OCI-LY7 (cell line): ENCODE measurements around the gene DDX11. TPM values are rescaled to one million over a fixed set of nuclear protein-coding genes. Genes with fewer than 3 reads are reported as not detected.
"Not testable (repeated sequence)": the region's sequence is repeated elsewhere in the genome, so short reads cannot be mapped to it uniquely, and the experiment has no call there.

Experiments
- BruUV-seq: library from RNA; stranded (reverse); fragments of 400-500 nt; replicated peaks from 2 replicates; lab custom pipeline; 2021; lab: Mats Ljungman, UMichigan
- CTCF ChIA-PET: fragments of 300-600 bp; sonication (Branson Sonifier 250); formaldehyde crosslinking; loops from one replicate; lab custom pipeline; 2022; ENCODE audit warnings: antibody characterized with exemption; ENCODE audit not compliant: unreplicated experiment; lab: Charles Lee
- POLR2A ChIA-PET: fragments of 300-600 bp; sonication (Branson Sonifier 250); formaldehyde crosslinking; loops from one replicate; lab custom pipeline; 2022; ENCODE audit warnings: antibody characterized with exemption; lab: Charles Lee
- DNase-seq: peaks from one replicate; pipeline ENCODE4 v3.0.0-alpha.2; 2015; ENCODE audit warnings: low spot score
- H2AFZ ChIP-seq: fragments of 200-600 bp; sonication (generic), shearing (Covaris generic); 2 replicates; pipeline ENCODE4 v1.6.1; 2014; ENCODE audit warnings: mild to moderate bottlenecking, antibody characterized with exemption, low read length, moderate library complexity
- H3K27ac ChIP-seq: fragments of 200-600 bp; sonication (generic); 2 replicates; pipeline ENCODE4 v1.5.1; 2014; ENCODE audit warnings: mixed run types, low read depth, mild to moderate bottlenecking, moderate library complexity, low read length, inconsistent platforms; ENCODE audit not compliant: poor library complexity, severe bottlenecking
- H3K36me3 ChIP-seq: fragments of 200-600 bp; sonication (generic); 2 replicates; pipeline ENCODE4 v1.6.1; 2014; ENCODE audit warnings: mild to moderate bottlenecking, antibody characterized with exemption, low read length, moderate library complexity, mixed read lengths; ENCODE audit not compliant: insufficient read depth
- H3K4me1 ChIP-seq: fragments of 200-600 bp; sonication (generic); 2 replicates; pipeline ENCODE4 v1.5.1; 2014; ENCODE audit warnings: mild to moderate bottlenecking, low read length; ENCODE audit not compliant: insufficient read depth, poor library complexity, severe bottlenecking
- H3K4me2 ChIP-seq: fragments of 200-600 bp; sonication (generic); 2 replicates; pipeline ENCODE4 v1.6.1; 2014; ENCODE audit warnings: mild to moderate bottlenecking, low read length
- H3K4me3 ChIP-seq: fragments of 200-600 bp; sonication (generic); 2 replicates; pipeline ENCODE4 v1.5.1; 2014; ENCODE audit warnings: mild to moderate bottlenecking, low read depth, low read length; ENCODE audit not compliant: poor library complexity, severe bottlenecking
- H3K79me2 ChIP-seq: fragments of 200-600 bp; sonication (generic); 2 replicates; pipeline ENCODE4 v1.6.1; 2016; ENCODE audit warnings: low read depth, mild to moderate bottlenecking, low read length, moderate library complexity, mixed read lengths; ENCODE audit not compliant: insufficient read depth
- H3K9me2 ChIP-seq: fragments of 200-600 bp; sonication (generic); 2 replicates; pipeline ENCODE4 v1.6.1; 2016; ENCODE audit warnings: mild to moderate bottlenecking, low read length, mixed read lengths; ENCODE audit not compliant: insufficient read depth
- H3K9me3 ChIP-seq: fragments of 200-600 bp; sonication (generic); 2 replicates; pipeline ENCODE4 v1.6.1; 2014; ENCODE audit warnings: mild to moderate bottlenecking, mixed run types, low read length, mixed read lengths
- H4K20me1 ChIP-seq: fragments of 200-600 bp; sonication (generic); 2 replicates; pipeline ENCODE4 v1.6.1; 2014; ENCODE audit warnings: mild to moderate bottlenecking, antibody characterized with exemption, low read length, moderate library complexity, mixed read lengths; ENCODE audit not compliant: insufficient read depth
- CTCF ChIP-seq: fragments of 200-600 bp; sonication (generic); conservative IDR thresholded peaks from 2 replicates; pipeline ENCODE4 v1.5.1; 2014; ENCODE audit warnings: mild to moderate bottlenecking, antibody characterized with exemption, low read length, moderate library complexity, mixed read lengths
- intact Hi-C: fragments of 100-400 bp; cut with micrococcal nuclease; formaldehyde crosslinking; loops from one replicate; pipeline ENCODE4 v1.10.0; 2022; ENCODE audit not compliant: unreplicated experiment
- total RNA-seq, 2 experiments: library from RNA; depleted of rRNA in 1 of 2; stranded (reverse); fragments of >200 nt in 1 of 2; shearing (Covaris generic) in 1 of 2; gene quantifications; 2 replicates each; pipeline ENCODE4 v1.2.3, GENCODE V29; 2014 to 2022

Gene DDX11
- total RNA-seq, 2 experiments from 2014 or later: 189 to 262 TPM

GRCh38 chr12:31072962-31073361 lies 698 bp upstream of the DDX11 start:
- peak overlapping the region; percentile 99 for H3K4me2 ChIP-seq
- peak overlapping the region; percentile 64; the same call in 1 of the 2 replicates for H2AFZ ChIP-seq
- peaks cover 45% of the 10 kb centered on the region for H3K79me2 ChIP-seq
- CTCF ChIA-PET, H3K9me3 ChIP-seq, DNase-seq, POLR2A ChIA-PET, H4K20me1 ChIP-seq, BruUV-seq, H3K9me2 ChIP-seq, H3K36me3 ChIP-seq, intact Hi-C loops: not testable (repeated sequence)
- peak overlapping the region; percentile 84 for H3K27ac ChIP-seq
- peaks cover 19% of the 10 kb centered on the region for H3K4me1 ChIP-seq
- peak overlapping the region; percentile 82 for H3K4me3 ChIP-seq

- peak overlapping the region; percentile 84 for H3K27ac ChIP-seq
- peak overlapping the region; percentile 82 for H3K4me3 ChIP-seq
- peaks cover 17% of the 10 kb centered on the region for H3K36me3 ChIP-seq
- BruUV-seq, H3K9me3 ChIP-seq, H2AFZ ChIP-seq, H3K9me2 ChIP-seq, H4K20me1 ChIP-seq: not testable (repeated sequence)
- ChIA-PET CTCF (interaction anchor here (0.7 to 1.1 kb wide), 2 partner anchors 88 to 136 kb away, joined by 3 to 4 read pairs; no protein-coding TSS in a partner anchor), POLR2A (interaction anchor here (0.8 kb wide), 1 partner anchor 53 kb away, joined by 3 read pairs; no protein-coding TSS in a partner anchor)
- H3K79me2 ChIP-seq: peaks cover 47% of the 10 kb centered on the region
- H3K4me1 ChIP-seq: peaks cover 19% of the 10 kb centered on the region
- H3K4me2 ChIP-seq: peak overlapping the region; percentile 99
- TF ChIP-seq CTCF: peak; percentile 48; the same call in 1 of the 2 replicates
- intact Hi-C loops: loop anchor here (1.0 kb wide), 1 partner anchor 44 kb away; no protein-coding TSS in a partner anchor
- peak; percentile 53 for DNase-seq
Measured at GRCh38 chr12:31074333-31074874, 744 bp downstream of the DDX11 start.

- DNase-seq, intact Hi-C loops, H2AFZ ChIP-seq, H4K20me1 ChIP-seq, POLR2A ChIA-PET, H3K9me3 ChIP-seq, CTCF ChIA-PET, BruUV-seq, H3K9me2 ChIP-seq, H3K27ac ChIP-seq: not testable (repeated sequence)
- peaks cover 19% of the 10 kb centered on the region for H3K4me1 ChIP-seq
- peak overlapping the region; percentile 82 for H3K4me3 ChIP-seq
- peaks cover 47% of the 10 kb centered on the region for H3K79me2 ChIP-seq
- H3K36me3 ChIP-seq: peaks cover 23% of the 10 kb centered on the region
- peak overlapping the region; percentile 99 for H3K4me2 ChIP-seq
Measured at GRCh38 chr12:31076150-31076549, 2.5 kb downstream of the DDX11 start.

GRCh38 chr12:31077095-31077494 lies 3.4 kb downstream of the DDX11 start:
- DNase-seq, H2AFZ ChIP-seq, H3K4me2 ChIP-seq, CTCF ChIA-PET, BruUV-seq, H4K20me1 ChIP-seq, intact Hi-C loops, H3K27ac ChIP-seq, H3K9me3 ChIP-seq, H3K9me2 ChIP-seq, POLR2A ChIA-PET, H3K4me3 ChIP-seq: not testable (repeated sequence)
- peaks cover 25% of the 10 kb centered on the region for H3K36me3 ChIP-seq
- peaks cover 19% of the 10 kb centered on the region for H3K4me1 ChIP-seq
- peaks cover 47% of the 10 kb centered on the region for H3K79me2 ChIP-seq

- BruUV-seq, DNase-seq, H3K9me2 ChIP-seq, H3K9me3 ChIP-seq, H2AFZ ChIP-seq, H4K20me1 ChIP-seq, H3K4me3 ChIP-seq, CTCF ChIA-PET, intact Hi-C loops, H3K4me2 ChIP-seq, H3K27ac ChIP-seq: not testable (repeated sequence)
- H3K79me2 ChIP-seq: peaks cover 39% of the 10 kb centered on the region
- POLR2A ChIA-PET: interaction anchor here (0.6 kb wide), 1 partner anchor 275 kb away, joined by 3 read pairs; no protein-coding TSS in a partner anchor
- peaks cover 29% of the 10 kb centered on the region for H3K36me3 ChIP-seq
- peaks cover 11% of the 10 kb centered on the region for H3K4me1 ChIP-seq
Measured at GRCh38 chr12:31077998-31078397, 4.3 kb downstream of the DDX11 start.

- peaks cover 38% of the 10 kb centered on the region for H3K36me3 ChIP-seq
- H3K9me2 ChIP-seq, H4K20me1 ChIP-seq, H3K9me3 ChIP-seq, BruUV-seq, H3K27ac ChIP-seq, DNase-seq, CTCF ChIA-PET, intact Hi-C loops, POLR2A ChIA-PET, H3K4me2 ChIP-seq, H3K4me3 ChIP-seq, H2AFZ ChIP-seq: not testable (repeated sequence)
- H3K4me1 ChIP-seq: peaks cover 10% of the 10 kb centered on the region
- peaks cover 35% of the 10 kb centered on the region for H3K79me2 ChIP-seq
Measured at GRCh38 chr12:31079421-31079820, 5.8 kb downstream of the DDX11 start.
